GM23248 (cell line): ENCODE results near the gene OR10H1. TPM values are rescaled to one million over a fixed set of nuclear protein-coding genes. Genes with fewer than 3 reads are reported as not detected.
"Not testable (repeated sequence)": the region's sequence is repeated elsewhere in the genome, so short reads cannot be mapped to it uniquely, and the experiment has no call there.

ENCODE experiments used
- DNase-seq: peaks from one replicate; pipeline ENCODE4 v3.0.0-alpha.2; 2015
- H2AFZ ChIP-seq: fragments of 200-600 bp; sonication (generic); 2 replicates; pipeline ENCODE4 v1.6.1; 2016; ENCODE audit warnings: antibody characterized with exemption
- H3F3A ChIP-seq: fragments of 200-600 bp; sonication (generic); 2 replicates; pipeline ENCODE4 v1.6.1; 2016; ENCODE audit warnings: mild to moderate bottlenecking, antibody characterized with exemption, mixed run types; ENCODE audit not compliant: insufficient read depth
- H3K27ac ChIP-seq: fragments of 200-600 bp; sonication (generic); 2 replicates; pipeline ENCODE4 v1.5.1; 2016; ENCODE audit warnings: mild to moderate bottlenecking
- H3K27me3 ChIP-seq: fragments of 200-600 bp; sonication (generic); replicated peaks from 2 replicates; pipeline ENCODE4 v1.6.1; 2016; ENCODE audit warnings: mild to moderate bottlenecking; ENCODE audit not compliant: insufficient read depth
- H3K36me3 ChIP-seq: fragments of 200-600 bp; sonication (generic); 2 replicates; pipeline ENCODE4 v1.6.1; 2016; ENCODE audit warnings: low read depth, mild to moderate bottlenecking
- H3K4me1 ChIP-seq: fragments of 200-600 bp; sonication (generic); 2 replicates; pipeline ENCODE4 v1.6.1; 2016; ENCODE audit warnings: mild to moderate bottlenecking; ENCODE audit not compliant: insufficient read depth
- H3K4me2 ChIP-seq: fragments of 200-600 bp; sonication (generic); one replicate; pipeline ENCODE4 v1.6.1; 2016; ENCODE audit warnings: mild to moderate bottlenecking; ENCODE audit not compliant: unreplicated experiment
- H3K4me3 ChIP-seq: fragments of 200-600 bp; sonication (generic); 2 replicates; pipeline ENCODE4 v1.5.1; 2016; ENCODE audit warnings: mild to moderate bottlenecking
- H3K79me2 ChIP-seq: fragments of 200-600 bp; sonication (generic); 2 replicates; pipeline ENCODE4 v1.6.1; 2016; ENCODE audit warnings: mild to moderate bottlenecking; ENCODE audit not compliant: insufficient read depth
- H3K9ac ChIP-seq: fragments of 200-600 bp; sonication (generic); 2 replicates; pipeline ENCODE4 v1.6.1; 2016; ENCODE audit warnings: mild to moderate bottlenecking
- H3K9me2 ChIP-seq: fragments of 200-600 bp; sonication (generic); 2 replicates; pipeline ENCODE4 v1.6.1; 2016; ENCODE audit warnings: mixed run types, mild to moderate bottlenecking, moderate library complexity; ENCODE audit not compliant: insufficient read depth
- H3K9me3 ChIP-seq: fragments of 200-600 bp; sonication (generic); one replicate; pipeline ENCODE4 v1.6.1; 2017; ENCODE audit warnings: low read depth
- H4K20me1 ChIP-seq: fragments of 200-600 bp; sonication (generic); 2 replicates; pipeline ENCODE4 v1.6.0; 2016; ENCODE audit not compliant: insufficient read depth
- EZH2 ChIP-seq: fragments of 200-600 bp; sonication (generic); IDR thresholded peaks from 2 replicates; pipeline ENCODE4 v1.6.1; 2018; ENCODE audit warnings: antibody characterized with exemption, mild to moderate bottlenecking; ENCODE audit not compliant: insufficient read depth, poor library complexity, severe bottlenecking
- EZH2phosphoT487 ChIP-seq: fragments of 200-600 bp; sonication (generic); IDR thresholded peaks from 2 replicates; pipeline ENCODE4 v1.6.1; 2018; ENCODE audit warnings: antibody characterized with exemption, moderate library complexity, mild to moderate bottlenecking, low read depth; ENCODE audit not compliant: insufficient read depth
- WGBS, 2 experiments: methylation state at CpG; one replicate each; pipeline ENCODE4 v1.1.6; 2015 to 2017; ENCODE audit warnings: low lambda C conversion rate in 2 of 2, low coverage in 1 of 2; ENCODE audit errors: missing lambda C conversion rate in 2 of 2; 5-methylcytosine and 5-hydroxymethylcytosine counted together
- in situ Hi-C: fragments of 300-500 bp; cut with MboI; formaldehyde crosslinking; loops from 2 replicates; pipeline ENCODE4 v1.15.0; 2020
- polyA plus RNA-seq: library from polyadenylated mRNA; unstranded; fragments of >200 nt; fragmentation: Nextera tagmentation; extraction: Ambion mirVana; gene quantifications from 2 replicates; pipeline ENCODE4 v1.2.1, GENCODE V29; 2016
- total RNA-seq: library from RNA; depleted of rRNA; stranded (reverse); fragments of >200 nt; shearing (Covaris generic); gene quantifications from 2 replicates; pipeline ENCODE4 v1.2.3, GENCODE V29; 2014

OR10H1 gene
- total and polyA plus RNA-seq, 2 experiments from 2014 or later: not detected

GRCh38 chr19:15837221-15837731 is 21.8 kb upstream of the OR10H1 start:
- peak overlapping the region; percentile 98 for H3K9ac ChIP-seq
- H3F3A ChIP-seq: no peaks in the 10 kb centered on the region
- H3K4me2 ChIP-seq: peak overlapping the region; percentile 98
- no peaks in the 10 kb centered on the region for H3K9me2 ChIP-seq
- peak overlapping the region; percentile 93 for H2AFZ ChIP-seq
- DNase-seq: no peak
- no peak for TF ChIP-seq EZH2
- no peak for TF ChIP-seq EZH2phosphoT487
- H3K4me1 ChIP-seq: no peaks in the 10 kb centered on the region; the same call in 1 of the 2 replicates
- in situ Hi-C loops: no loop called here
- no peaks in the 10 kb centered on the region for H3K79me2 ChIP-seq
- H3K27ac ChIP-seq: peak overlapping the region; percentile 96
- H4K20me1 ChIP-seq: no peaks in the 10 kb centered on the region
- H3K4me3 ChIP-seq: peak overlapping the region; percentile 80
- H3K36me3 ChIP-seq: no peaks in the 10 kb centered on the region
- H3K27me3 ChIP-seq: no peaks in the 10 kb centered on the region
- WGBS, 2 experiments: 0 to 1% methylated on average over 9 of the region's 9 CpGs
- H3K9me3 ChIP-seq: no peaks in the 10 kb centered on the region

GRCh38 chr19:15836330-15837220 is 21.1 kb upstream of the OR10H1 start:
- in situ Hi-C loops: no loop called here
- no peaks in the 10 kb centered on the region for H3K9me2 ChIP-seq
- H2AFZ ChIP-seq: peak overlapping the region; percentile 93
- 2% methylated on average over 51 to 52 of the region's 65 CpGs for WGBS, 2 experiments
- peak; percentile 99 for DNase-seq
- no peaks in the 10 kb centered on the region for H3K9me3 ChIP-seq
- H4K20me1 ChIP-seq: no peaks in the 10 kb centered on the region
- peak overlapping the region; percentile 96 for H3K27ac ChIP-seq
- H3K9ac ChIP-seq: peak overlapping the region; percentile 98
- no peaks in the 10 kb centered on the region; the same call in 1 of the 2 replicates for H3K4me1 ChIP-seq
- peak overlapping the region; percentile 98 for H3K4me2 ChIP-seq
- no peaks in the 10 kb centered on the region for H3K79me2 ChIP-seq
- H3K27me3 ChIP-seq: no peaks in the 10 kb centered on the region
- H3F3A ChIP-seq: no peaks in the 10 kb centered on the region
- TF ChIP-seq EZH2 (no peak), EZH2phosphoT487 (no peak)
- H3K4me3 ChIP-seq: peak overlapping the region; percentile 80
- H3K36me3 ChIP-seq: no peaks in the 10 kb centered on the region

GRCh38 chr19:15835565-15836329 is 20.3 kb upstream of the OR10H1 start:
- DNase-seq, in situ Hi-C loops: not testable (repeated sequence)
- WGBS, 2 experiments: 27 to 30% methylated on average over 11 of the region's 11 CpGs

GRCh38 chr19:15834232-15834631 is 18.8 kb upstream of the OR10H1 start:
- DNase-seq, H3K4me2 ChIP-seq, in situ Hi-C loops, H3K9me3 ChIP-seq, H3K27ac ChIP-seq, H3K79me2 ChIP-seq, H3K27me3 ChIP-seq, H2AFZ ChIP-seq, H3F3A ChIP-seq, H3K4me3 ChIP-seq, H4K20me1 ChIP-seq, H3K36me3 ChIP-seq, H3K4me1 ChIP-seq, H3K9ac ChIP-seq, H3K9me2 ChIP-seq: not testable (repeated sequence)
- WGBS, 2 experiments: 78 to 83% methylated on average over 3 of the region's 3 CpGs

More at GRCh38 chr19:15835565-15836329, 20.3 kb upstream of the OR10H1 start:
- peak overlapping the region; percentile 96 for H3K27ac ChIP-seq
- peak overlapping the region; percentile 80 for H3K4me3 ChIP-seq
- H3K9me3 ChIP-seq, H3K27me3 ChIP-seq, H4K20me1 ChIP-seq, H3K9me2 ChIP-seq, H3K79me2 ChIP-seq, H3F3A ChIP-seq, H3K36me3 ChIP-seq, H3K4me1 ChIP-seq: not testable (repeated sequence)
- H3K4me2 ChIP-seq: peak overlapping the region; percentile 98
- peak overlapping the region; percentile 93 for H2AFZ ChIP-seq
- peak overlapping the region; percentile 98 for H3K9ac ChIP-seq
